A549 (cell line): ENCODE results near the gene NXPH3. TPM values are rescaled to one million over a fixed set of nuclear protein-coding genes. Genes with fewer than 3 reads are reported as not detected.

Experiments used
- ATAC-seq, 2 experiments: fragments of 200-7000 bp in 1 of 2; fragments of >200 bp in 1 of 2; cut with Nextera tagmentation in 1 of 2; cut with Tn5 transposase in 1 of 2; 3 replicates each; pipeline versions ENCODE4 v1.8.0 to v1.9.1; 2018 to 2020; ENCODE audit warnings: mild to moderate bottlenecking in 1 of 2, moderate library complexity in 1 of 2
- CTCF ChIA-PET: fragments of 300-600 bp; sonication (Branson Sonifier 250); formaldehyde crosslinking; extraction: SDS; loops from one replicate; lab custom pipeline; 2021; ENCODE audit warnings: antibody characterized with exemption, inconsistent platforms; lab: Yijun Ruan, JAX
- POLR2A ChIA-PET: fragments of 350-600 bp; formaldehyde crosslinking; extraction: SDS; loops from one replicate; lab custom pipeline; 2021; ENCODE audit warnings: antibody characterized with exemption, inconsistent platforms; lab: Yijun Ruan, JAX
- DNase-seq, 2 experiments: peaks; one replicate each; pipeline versions ENCODE4 v3.0.0 to v3.0.0-alpha.2; 2011 to 2016; ENCODE audit warnings: low read depth in 1 of 2, low spot score in 1 of 2
- FAIRE-seq: peaks from 2 replicates; lab custom pipeline; 2011; peaks lifted over from hg19 to GRCh38; lab: Jason Lieb, UNC
- H3K27ac ChIP-seq, 2 experiments: fragments of >200 bp; sonication (Bioruptor Twin); formaldehyde crosslinking; 3 replicates each; pipeline ENCODE4 v1.5.1; 2016 to 2017
- H3K4me1 ChIP-seq: fragments of >200 bp; sonication (Bioruptor Twin); formaldehyde crosslinking; 3 replicates; pipeline ENCODE4 v1.6.1; 2016
- H3K4me2 ChIP-seq: fragments of >200 bp; sonication (Bioruptor Twin); formaldehyde crosslinking; 3 replicates; pipeline ENCODE4 v1.6.1; 2016
- H3K4me3 ChIP-seq: fragments of >200 bp; sonication (Bioruptor Twin); formaldehyde crosslinking; 3 replicates; pipeline ENCODE4 v1.5.1; 2016
- H3K9me3 ChIP-seq: fragments of >200 bp; sonication (Bioruptor Twin); formaldehyde crosslinking; 3 replicates; pipeline ENCODE4 v1.6.1; 2016
- CBX2 ChIP-seq: fragments of 200-600 bp; sonication (generic); IDR thresholded peaks from 2 replicates; pipeline ENCODE4 v1.6.1; 2016; ENCODE audit warnings: low read depth, mild to moderate bottlenecking, borderline replicate concordance
- CBX8 ChIP-seq: fragments of 200-600 bp; sonication (generic); IDR thresholded peaks from 2 replicates; pipeline ENCODE4 v1.6.1; 2016
- E2F6 ChIP-seq: IDR thresholded peaks from 2 replicates; pipeline ENCODE4 v1.6.1; 2012; ENCODE audit warnings: low read depth, borderline replicate concordance
- HDAC2 ChIP-seq: fragments of 200-600 bp; sonication (generic); IDR thresholded peaks from 2 replicates; pipeline ENCODE4 v1.6.1; 2016
- HEYL ChIP-seq: fragments of 250-450 bp; sonication (Bioruptor Pico); IDR thresholded peaks from 2 replicates; pipeline ENCODE4 v1.8.0; 2021; ENCODE audit warnings: mild to moderate bottlenecking, moderate library complexity
- HOXA7 ChIP-seq: fragments of 250-450 bp; sonication (Bioruptor Pico); IDR thresholded peaks from 2 replicates; pipeline ENCODE4 v1.5.0; 2020; ENCODE audit warnings: mild to moderate bottlenecking, moderate library complexity
- KDM1A ChIP-seq: fragments of 200-600 bp; sonication (generic); IDR thresholded peaks from 2 replicates; pipeline ENCODE4 v1.6.1; 2016; ENCODE audit warnings: low read depth, mild to moderate bottlenecking
- KDM5A ChIP-seq: fragments of 200-600 bp; sonication (generic); IDR thresholded peaks from 2 replicates; pipeline ENCODE4 v1.6.1; 2016; ENCODE audit warnings: antibody characterized with exemption, mild to moderate bottlenecking
- NPAS2 ChIP-seq: fragments of 250-450 bp; sonication (Bioruptor Pico); IDR thresholded peaks from 2 replicates; pipeline ENCODE4 v1.8.0; 2022; ENCODE audit warnings: mild to moderate bottlenecking, moderate library complexity, borderline replicate concordance
- POLR2AphosphoS2 ChIP-seq: conservative IDR thresholded peaks from 2 replicates; pipeline ENCODE4 v1.6.1; 2012; ENCODE audit warnings: low read length, improper control_type of control experiment, inconsistent platforms
- REST ChIP-seq: fragments of 200-600 bp; sonication (generic); IDR thresholded peaks from 2 replicates; pipeline ENCODE4 v1.6.1; 2016; ENCODE audit warnings: antibody characterized with exemption, mild to moderate bottlenecking, moderate library complexity
- ZFP36 ChIP-seq: fragments of 450-650 bp; IDR thresholded peaks from 2 replicates; pipeline ENCODE4 v1.6.1; 2014; ENCODE audit warnings: borderline replicate concordance; ENCODE audit not compliant: partially characterized antibody
- WGBS: methylation state at CpG from one replicate; pipeline ENCODE4 v1.1.6; 2017; ENCODE audit errors: missing lambda C conversion rate; 5-methylcytosine and 5-hydroxymethylcytosine counted together
- polyA plus RNA-seq, 4 experiments: library from polyadenylated mRNA; depleted of rRNA in 3 of 4; stranded (reverse); fragments of >200 nt; fragmentation: RNase III in 1 of 4; extraction: RNeasy Plus Mini Kit Qiagen cat#74134 plus additional on column Dnase treatment in 1 of 4; gene quantifications; 2 replicates in 3 of 4; 3 replicates in 1 of 4; pipeline ENCODE4 v1.2.3, GENCODE V29; 2011 to 2017
- TF ChIP-seq, protein P1 (sequence below): IDR thresholded peaks from 2 replicates; pipeline ENCODE4 v1.6.1; 2012
- TF ChIP-seq, protein P2 (sequence below): fragments of 250-450 bp; sonication (Bioruptor Pico); IDR thresholded peaks from 2 replicates; pipeline ENCODE4 v1.5.0; 2020; ENCODE audit warnings: low read depth, mild to moderate bottlenecking, moderate library complexity

The NXPH3 gene
- polyA plus RNA-seq, 2 of the 4 experiments (the other 2 are of a cell fraction): 0.12 to 0.30 TPM

GRCh38 chr17:49572806-49573420, 2.8 kb upstream of the NXPH3 start:
- ChIA-PET CTCF (interaction anchor here (0.6 to 40.8 kb wide), 10 partner anchors 18 to 624 kb away, joined by 3 to 2008 read pairs (median 3); partner anchors contain the start of genes PHB1 and SLC35B1), POLR2A (no interaction called here)
- no peaks in the 10 kb centered on the region for H3K9me3 ChIP-seq
- H3K27ac ChIP-seq: no peak overlapping the region
- no peak for FAIRE-seq
- no peak overlapping the region for H3K4me2 ChIP-seq
- peaks cover 4% of the 10 kb centered on the region; the same call in 1 of the 3 replicates for H3K4me1 ChIP-seq
- no peak for TF ChIP-seq KDM1A
- TF ChIP-seq, protein P1, sequence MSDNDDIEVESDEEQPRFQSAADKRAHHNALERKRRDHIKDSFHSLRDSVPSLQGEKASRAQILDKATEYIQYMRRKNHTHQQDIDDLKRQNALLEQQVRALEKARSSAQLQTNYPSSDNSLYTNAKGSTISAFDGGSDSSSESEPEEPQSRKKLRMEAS: no peak
- TF ChIP-seq NPAS2: no peak
- no peak for TF ChIP-seq POLR2AphosphoS2
- WGBS: 26% methylated on average over 6 of the region's 6 CpGs
- H3K4me3 ChIP-seq: no peak overlapping the region
- ATAC-seq: no peak
- no peak for DNase-seq

- H3K4me1 ChIP-seq: peaks cover 4% of the 10 kb centered on the region; the same call in 1 of the 3 replicates
- CTCF ChIA-PET: interaction anchor here (0.6 to 40.8 kb wide), 16 partner anchors 10 to 624 kb away, joined by 3 to 2008 read pairs (median 6); partner anchors contain the start of genes DLX3, PHB1 and SLC35B1
- TF ChIP-seq HEYL (CRISPR knock-in tag) (no peak), ZFP36 (peak; percentile 48), REST (no peak), E2F6 (no peak), NPAS2 (no peak)
- TF ChIP-seq, protein P2, sequence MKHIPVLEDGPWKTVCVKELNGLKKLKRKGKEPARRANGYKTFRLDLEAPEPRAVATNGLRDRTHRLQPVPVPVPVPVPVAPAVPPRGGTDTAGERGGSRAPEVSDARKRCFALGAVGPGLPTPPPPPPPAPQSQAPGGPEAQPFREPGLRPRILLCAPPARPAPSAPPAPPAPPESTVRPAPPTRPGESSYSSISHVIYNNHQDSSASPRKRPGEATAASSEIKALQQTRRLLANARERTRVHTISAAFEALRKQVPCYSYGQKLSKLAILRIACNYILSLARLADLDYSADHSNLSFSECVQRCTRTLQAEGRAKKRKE: no peak
- H3K4me2 ChIP-seq: no peak overlapping the region
- DNase-seq: no peak
- POLR2A ChIA-PET: interaction anchor here (0.6 kb wide), 1 partner anchor 104 kb away, joined by 3 read pairs; no protein-coding TSS in a partner anchor
- H3K4me3 ChIP-seq: no peak overlapping the region
- no peak for FAIRE-seq
- no peaks in the 10 kb centered on the region for H3K9me3 ChIP-seq
- H3K27ac ChIP-seq: no peak overlapping the region
- WGBS: 63% methylated on average over 15 of the region's 15 CpGs
- ATAC-seq: no peak
These were observed 2.0 kb upstream of the NXPH3 start for GRCh38 chr17:49573510-49574322.

DNA sequence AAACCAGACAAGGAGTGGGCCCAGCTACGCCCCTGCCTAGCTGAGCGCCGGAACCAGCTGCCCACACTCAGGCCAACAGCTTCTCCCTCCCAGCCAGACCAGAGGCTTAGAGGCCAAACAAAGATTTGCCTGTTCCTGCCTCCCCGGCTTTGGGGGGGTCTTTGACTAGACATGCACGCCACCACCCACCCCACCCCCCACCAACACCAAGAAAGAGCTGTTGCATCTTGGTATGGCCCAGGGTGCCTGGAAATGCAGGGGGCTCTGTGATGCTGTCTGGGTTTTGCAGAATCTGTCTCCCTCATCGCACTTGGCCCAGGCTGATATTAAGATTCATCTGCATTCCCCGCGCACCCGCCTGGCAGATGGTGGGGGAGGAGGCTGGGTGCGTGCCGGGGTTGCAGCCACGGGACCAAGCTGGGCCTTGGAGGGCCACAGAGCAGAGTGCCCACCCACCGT, 1.3 kb upstream of the NXPH3 start:
- no peak for ATAC-seq
- DNase-seq: no peak
- FAIRE-seq: no peak
- no peak overlapping the region for H3K27ac ChIP-seq
- WGBS: 85% methylated on average over 10 of the region's 13 CpGs
- no peaks in the 10 kb centered on the region for H3K9me3 ChIP-seq
- H3K4me3 ChIP-seq: no peak overlapping the region
- peaks cover 4% of the 10 kb centered on the region; the same call in 1 of the 3 replicates for H3K4me1 ChIP-seq
- H3K4me2 ChIP-seq: no peak overlapping the region
- TF ChIP-seq CBX2 (no peak), CBX8 (no peak), KDM5A (no peak), HDAC2 (no peak), HOXA7 (CRISPR knock-in tag) (no peak)
- ChIA-PET POLR2A (interaction anchor here (0.6 kb wide), 1 partner anchor 103 kb away, joined by 3 read pairs; no protein-coding TSS in a partner anchor), CTCF (interaction anchor here (0.6 to 40.8 kb wide), 21 partner anchors 9 to 623 kb away, joined by 3 to 2008 read pairs (median 5); partner anchors contain the start of genes DLX3 and SLC35B1)
